GM23338 (cell line): ENCODE measurements around the gene AKR1C2.

Experiments used
- CREB1 ChIP-seq: fragments of 250-450 bp; sonication (Bioruptor Pico); IDR thresholded peaks from 2 replicates; pipeline ENCODE4 v1.5.0; 2020; ENCODE audit warnings: low read depth, mild to moderate bottlenecking, moderate library complexity
- CTCF ChIP-seq, 2 experiments: fragments of 200-600 bp in 1 of 2; sonication (generic) in 1 of 2; conservative IDR thresholded peaks; 2 replicates each; pipeline versions ENCODE4 v1.5.1 to v1.6.1; 2016 to 2017; ENCODE audit warnings: antibody characterized with exemption in 2 of 2, low read depth in 2 of 2, mild to moderate bottlenecking in 2 of 2, moderate library complexity in 1 of 2
- ETS1 ChIP-seq: IDR thresholded peaks from 2 replicates; pipeline ENCODE4 v1.6.1; 2016; ENCODE audit warnings: antibody characterized with exemption
- EZH2 ChIP-seq: fragments of 200-600 bp; sonication (generic); IDR thresholded peaks from one replicate; pipeline ENCODE4 v1.8.0; 2017; ENCODE audit warnings: antibody characterized with exemption, mild to moderate bottlenecking, low read depth; ENCODE audit not compliant: unreplicated experiment
- EZH2phosphoT487 ChIP-seq: fragments of 200-600 bp; sonication (generic); IDR thresholded peaks from one replicate; pipeline ENCODE4 v1.8.1; 2018; ENCODE audit warnings: antibody characterized with exemption; ENCODE audit not compliant: unreplicated experiment
- JUNB ChIP-seq: IDR thresholded peaks from one replicate; pipeline ENCODE4 v1.6.1; 2016; ENCODE audit warnings: antibody characterized with exemption; ENCODE audit not compliant: unreplicated experiment
- NANOG ChIP-seq: IDR thresholded peaks from 2 replicates; pipeline ENCODE4 v1.6.1; 2016; ENCODE audit warnings: antibody characterized with exemption, borderline replicate concordance
- POLR2AphosphoS5 ChIP-seq: IDR thresholded peaks from 2 replicates; pipeline ENCODE4 v1.6.1; 2016; ENCODE audit warnings: antibody characterized with exemption, low read depth
- REST ChIP-seq: IDR thresholded peaks from one replicate; pipeline ENCODE4 v1.6.1; 2018; ENCODE audit warnings: antibody characterized with exemption; ENCODE audit not compliant: unreplicated experiment
- STAT1 ChIP-seq: IDR thresholded peaks from one replicate; pipeline ENCODE4 v1.6.1; 2016; ENCODE audit warnings: antibody characterized with exemption; ENCODE audit not compliant: unreplicated experiment
- ZNF114 ChIP-seq: fragments of 250-450 bp; sonication (Bioruptor Pico); IDR thresholded peaks from 2 replicates; pipeline ENCODE4 v1.5.0; 2020; ENCODE audit warnings: mild to moderate bottlenecking, moderate library complexity
- ZNF331 ChIP-seq: fragments of 250-450 bp; sonication (Bioruptor Pico); IDR thresholded peaks from 2 replicates; pipeline ENCODE4 v1.5.0; 2020; ENCODE audit warnings: low read depth, mild to moderate bottlenecking, moderate library complexity
- ZNF462 ChIP-seq: fragments of 250-450 bp; sonication (Bioruptor Pico); IDR thresholded peaks from 2 replicates; pipeline ENCODE4 v1.5.0; 2020; ENCODE audit warnings: mild to moderate bottlenecking, moderate library complexity

- TF ChIP-seq CTCF (conservative IDR thresholded peaks at IDR 0.05; ENCODE audit: low read depth in 2 of 2) (no peak), POLR2AphosphoS5 (no peak), REST (no peak), EZH2phosphoT487 (no peak), CREB1 (CRISPR knock-in tag) (no peak), EZH2 (no peak), JUNB (no peak), ZNF114 (no peak), STAT1 (no peak), ZNF462 (CRISPR knock-in tag) (no peak), ETS1 (no peak), NANOG (no peak), ZNF331 (CRISPR knock-in tag) (no peak)
These were observed 41.4 kb upstream of the AKR1C2 start for GRCh38 chr10:5045095-5045494.
